ENCODE measurements around the gene AMIGO3.
"Not testable (repeated sequence)": the region's sequence is repeated elsewhere in the genome, so short reads cannot be mapped to it uniquely, and the experiment has no call there.

Gene AMIGO3

GRCh38 chr3:49707113-49707480 lies 12.4 kb downstream of the AMIGO3 start:
- DNase-seq, result no peak

GRCh38 chr3:49706456-49707112 lies 12.9 kb downstream of the AMIGO3 start:
- DNase-seq, result no peak

- no peak for DNase-seq
Measured at GRCh38 chr3:49705390-49705960, 14.0 kb downstream of the AMIGO3 start.

- DNase-seq, result no peak
Measured at GRCh38 chr3:49704629-49705028, 14.9 kb downstream of the AMIGO3 start.

- DNase-seq, result no peak
Measured at GRCh38 chr3:49703956-49704355, 15.5 kb downstream of the AMIGO3 start.

- no peak for DNase-seq
Measured at GRCh38 chr3:49703443-49703927, 16.0 kb downstream of the AMIGO3 start.

GRCh38 chr3:49702672-49703071 lies 16.8 kb downstream of the AMIGO3 start:
- DNase-seq, result no peak

- DNase-seq, result no peak
Measured at GRCh38 chr3:49701388-49702077, 18.0 kb downstream of the AMIGO3 start.

GRCh38 chr3:49700453-49701128 lies 18.9 kb downstream of the AMIGO3 start:
- no peak for DNase-seq

GRCh38 chr3:49700014-49700413 lies 19.5 kb downstream of the AMIGO3 start:
- DNase-seq, result no peak

GRCh38 chr3:49699281-49699979 lies 20.1 kb downstream of the AMIGO3 start:
- no peak for DNase-seq

- DNase-seq, result not testable (repeated sequence)
Measured at GRCh38 chr3:49695350-49696015, 24.0 kb downstream of the AMIGO3 start.

GRCh38 chr3:49694409-49695070 lies 24.9 kb downstream of the AMIGO3 start:
- DNase-seq, result not testable (repeated sequence)

- not testable (repeated sequence) for DNase-seq
Measured at GRCh38 chr3:49691481-49691880, 28.0 kb downstream of the AMIGO3 start.

GRCh38 chr3:49690856-49691255 lies 28.6 kb downstream of the AMIGO3 start:
- DNase-seq, result not testable (repeated sequence)

GRCh38 chr3:49689908-49690624 lies 29.4 kb downstream of the AMIGO3 start:
- DNase-seq, result not testable (repeated sequence)

GRCh38 chr3:49689046-49689907 lies 30.2 kb downstream of the AMIGO3 start, which contains the start of the genes MST1 and RNF123:
Gene MST1, minus strand, starts transcription at chr3:49689474. Its CDS starts 783 bp downstream, at chr3:49688691.
Gene RNF123, plus strand, starts transcription at chr3:49689557. Its CDS starts 1,609 bp downstream, at chr3:49691166.
- DNase-seq, result no peak

GRCh38 chr3:49688338-49689045 lies 31.0 kb downstream of the AMIGO3 start:
- DNase-seq, result not testable (repeated sequence)

GRCh38 chr3:49687424-49687795 lies 32.1 kb downstream of the AMIGO3 start:
- DNase-seq, result not testable (repeated sequence)

All from activated gamma-delta T cell (primary cell).